Cardiac muscle cell (in vitro differentiated cells and primary cell): Measurements from ENCODE around the gene FXN. TPM values are rescaled to one million over a fixed set of nuclear protein-coding genes. Genes with fewer than 3 reads are reported as not detected.
"Not testable (repeated sequence)": the region's sequence is repeated elsewhere in the genome, so short reads cannot be mapped to it uniquely, and the experiment has no call there.

Experiments used
- DNase-seq, 2 donors: peaks; one replicate each; pipeline versions ENCODE4 v3.0.0 to v3.0.0-alpha.2; 2010 to 2017; ENCODE audit warnings: low read depth in 1 of 2, low spot score in 1 of 2
- H3K27ac ChIP-seq: fragments of 200-600 bp; sonication (generic); 2 replicates; pipeline ENCODE4 v1.5.1; 2016
- H3K27me3 ChIP-seq: fragments of 200-600 bp; sonication (generic); 2 replicates; pipeline ENCODE4 v1.6.0; 2016; ENCODE audit warnings: control low read depth
- H3K36me3 ChIP-seq: fragments of 200-600 bp; sonication (generic); 2 replicates; pipeline ENCODE4 v1.5.1; 2016; ENCODE audit warnings: control low read depth
- H3K4me1 ChIP-seq: fragments of 200-600 bp; sonication (generic); 2 replicates; pipeline ENCODE4 v1.8.1; 2017; ENCODE audit warnings: low read depth, mild to moderate bottlenecking, mixed run types
- H3K4me3 ChIP-seq: fragments of 200-600 bp; sonication (generic); 2 replicates; pipeline ENCODE4 v1.5.1; 2016; ENCODE audit warnings: mild to moderate bottlenecking
- H3K9me3 ChIP-seq: fragments of 200-600 bp; sonication (generic); 2 replicates; pipeline ENCODE4 v1.5.1; 2017; ENCODE audit warnings: low read depth, mild to moderate bottlenecking, control low read depth
- CTCF ChIP-seq: IDR thresholded peaks from 2 replicates; pipeline ENCODE4 v1.5.1; 2012; ENCODE audit warnings: low read depth, mild to moderate bottlenecking, low read length
- polyA plus RNA-seq: library from polyadenylated mRNA; unstranded; fragments of >200 nt; fragmentation: Nextera tagmentation; extraction: Ambion mirVana; gene quantifications from 2 replicates; pipeline ENCODE4 v1.2.1, GENCODE V29; 2016
- total RNA-seq: library from RNA; depleted of rRNA; stranded (reverse); fragments of >200 nt; gene quantifications from 2 replicates; pipeline ENCODE4 v1.2.3, GENCODE V29; 2016

Gene FXN
- total and polyA plus RNA-seq, 2 experiments from 2014 or later = 20.6 to 45.0 TPM

- DNase-seq = no peak
- no peak overlapping the region for H3K4me3 ChIP-seq
- H3K27me3 ChIP-seq = no peaks in the 10 kb centered on the region
- no peaks in the 10 kb centered on the region for H3K4me1 ChIP-seq
- no peaks in the 10 kb centered on the region for H3K36me3 ChIP-seq
- H3K9me3 ChIP-seq = no peaks in the 10 kb centered on the region
- no peak overlapping the region for H3K27ac ChIP-seq
- TF ChIP-seq CTCF = no peak
Observed at GRCh38 chr9:69090946-69091345, 55.4 kb downstream of the FXN start.

- H3K4me3 ChIP-seq = no peak overlapping the region
- DNase-seq = no peak
- H3K36me3 ChIP-seq = no peaks in the 10 kb centered on the region
- H3K27me3 ChIP-seq = no peaks in the 10 kb centered on the region
- H3K27ac ChIP-seq = no peak overlapping the region
- no peak for TF ChIP-seq CTCF
- no peaks in the 10 kb centered on the region for H3K4me1 ChIP-seq
- no peaks in the 10 kb centered on the region for H3K9me3 ChIP-seq
Observed at GRCh38 chr9:69093471-69094103, 58.0 kb downstream of the FXN start.

- H3K4me3 ChIP-seq, H3K27ac ChIP-seq, H3K4me1 ChIP-seq, H3K27me3 ChIP-seq, DNase-seq, H3K36me3 ChIP-seq, H3K9me3 ChIP-seq: not testable (repeated sequence)
Observed at GRCh38 chr9:69094361-69095135, 59.0 kb downstream of the FXN start.

- no peaks in the 10 kb centered on the region for H3K27me3 ChIP-seq
- DNase-seq = peak in 1 of 2 donors; percentile 89
- H3K36me3 ChIP-seq = no peaks in the 10 kb centered on the region
- H3K27ac ChIP-seq = no peak overlapping the region
- H3K4me3 ChIP-seq = no peak overlapping the region
- H3K4me1 ChIP-seq = no peaks in the 10 kb centered on the region
- no peaks in the 10 kb centered on the region for H3K9me3 ChIP-seq
- no peak for TF ChIP-seq CTCF
Observed at GRCh38 chr9:69097064-69097463, 61.5 kb downstream of the FXN start.

GRCh38 chr9:69097923-69098593 lies 62.5 kb downstream of the FXN start:
- Histone ChIP-seq H3K27me3 (no peaks in the 10 kb centered on the region), H3K27ac (no peak overlapping the region), H3K9me3 (no peaks in the 10 kb centered on the region), H3K4me3 (no peak overlapping the region), H3K4me1 (no peaks in the 10 kb centered on the region), H3K36me3 (no peaks in the 10 kb centered on the region)
- no peak for TF ChIP-seq CTCF
- DNase-seq = no peak

- DNase-seq, H3K27ac ChIP-seq, H3K27me3 ChIP-seq, H3K4me3 ChIP-seq, H3K9me3 ChIP-seq, H3K4me1 ChIP-seq, H3K36me3 ChIP-seq: not testable (repeated sequence)
Observed at GRCh38 chr9:69103348-69103996, 67.9 kb downstream of the FXN start.
